H9 (cell line): ENCODE measurements around the gene CORO7. TPM values are rescaled to one million over a fixed set of nuclear protein-coding genes. Genes with fewer than 3 reads are reported as not detected.

Experiments
- DNase-seq: peaks from one replicate; pipeline ENCODE4 v3.0.0-alpha.2; 2017
- H2AFZ ChIP-seq: one replicate; pipeline ENCODE4 v1.6.1; 2013; ENCODE audit warnings: mild to moderate bottlenecking, low read length, control low read depth, moderate library complexity
- H2AK5ac ChIP-seq: 2 replicates; pipeline ENCODE4 v1.6.1; 2013; ENCODE audit warnings: low read length, control low read depth, mixed read lengths; ENCODE audit not compliant: insufficient read length
- H2BK120ac ChIP-seq: one replicate; pipeline ENCODE4 v1.6.1; 2013; ENCODE audit warnings: low read depth, mild to moderate bottlenecking, low read length, control low read depth, inconsistent platforms; ENCODE audit not compliant: poor library complexity, severe bottlenecking
- H2BK12ac ChIP-seq: 2 replicates; pipeline ENCODE4 v1.6.1; 2013; ENCODE audit warnings: low read length, control low read depth, mixed read lengths, low read depth; ENCODE audit not compliant: insufficient read length
- H2BK15ac ChIP-seq: 2 replicates; pipeline ENCODE4 v1.6.1; 2013; ENCODE audit warnings: low read depth, low read length, control low read depth
- H2BK20ac ChIP-seq: one replicate; pipeline ENCODE4 v1.6.1; 2013; ENCODE audit warnings: low read depth, mild to moderate bottlenecking, low read length, control low read depth, inconsistent platforms; ENCODE audit not compliant: poor library complexity, severe bottlenecking
- H2BK5ac ChIP-seq: 2 replicates; pipeline ENCODE4 v1.6.1; 2013; ENCODE audit warnings: low read length, control low read depth, mixed read lengths; ENCODE audit not compliant: insufficient read length
- H3K14ac ChIP-seq: 2 replicates; pipeline ENCODE4 v1.6.1; 2013; ENCODE audit warnings: low read length, control low read depth; ENCODE audit not compliant: insufficient read depth
- H3K18ac ChIP-seq: 2 replicates; pipeline ENCODE4 v1.6.1; 2013; ENCODE audit warnings: low read depth, mild to moderate bottlenecking, mixed read lengths, low read length, control low read depth; ENCODE audit not compliant: insufficient read length
- H3K23ac ChIP-seq: 2 replicates; pipeline ENCODE4 v1.6.1; 2013; ENCODE audit warnings: low read length, control low read depth, mixed read lengths, low read depth; ENCODE audit not compliant: insufficient read length
- H3K23me2 ChIP-seq: 2 replicates; pipeline ENCODE4 v1.6.1; 2013; ENCODE audit warnings: low read depth, mild to moderate bottlenecking, mixed read lengths, low read length, control low read depth; ENCODE audit not compliant: insufficient read length, poor library complexity, severe bottlenecking
- H3K27ac ChIP-seq: 2 replicates; pipeline ENCODE4 v1.5.1; 2013; ENCODE audit warnings: low read length, control low read depth, mixed read lengths, low read depth; ENCODE audit not compliant: insufficient read length
- H3K27me3 ChIP-seq: 2 replicates; pipeline ENCODE4 v1.6.1; 2013; ENCODE audit warnings: low read length, control low read depth, inconsistent platforms; ENCODE audit not compliant: insufficient read depth
- H3K4ac ChIP-seq: 2 replicates; pipeline ENCODE4 v1.6.1; 2013; ENCODE audit warnings: low read depth, mild to moderate bottlenecking, control low read depth, inconsistent platforms, low read length, moderate library complexity
- H3K4me1 ChIP-seq: 2 replicates; pipeline ENCODE4 v1.6.1; 2013; ENCODE audit warnings: low read length, control low read depth, inconsistent platforms; ENCODE audit not compliant: insufficient read depth
- H3K4me2 ChIP-seq: 2 replicates; pipeline ENCODE4 v1.6.1; 2013; ENCODE audit warnings: low read length, control low read depth, mixed read lengths; ENCODE audit not compliant: insufficient read length, insufficient read depth
- H3K56ac ChIP-seq: 2 replicates; pipeline ENCODE4 v1.6.1; 2013; ENCODE audit warnings: low read depth, mild to moderate bottlenecking, mixed read lengths, low read length, control low read depth; ENCODE audit not compliant: insufficient read length
- H3K79me1 ChIP-seq: 2 replicates; pipeline ENCODE4 v1.6.1; 2013; ENCODE audit warnings: low read depth, mild to moderate bottlenecking, moderate library complexity, low read length, control low read depth, inconsistent platforms; ENCODE audit not compliant: insufficient read depth, poor library complexity, severe bottlenecking
- H3K79me2 ChIP-seq: 2 replicates; pipeline ENCODE4 v1.6.1; 2013; ENCODE audit warnings: low read length, control low read depth, inconsistent platforms; ENCODE audit not compliant: insufficient read depth
- H3K9ac ChIP-seq: 2 replicates; pipeline ENCODE4 v1.6.1; 2013; ENCODE audit warnings: low read length, control low read depth, mixed read lengths; ENCODE audit not compliant: insufficient read length; ENCODE audit errors: extremely low read depth
- H3K9me3 ChIP-seq: one replicate; pipeline ENCODE4 v1.6.1; 2013; ENCODE audit warnings: low read depth, low read length, inconsistent platforms; ENCODE audit not compliant: control insufficient read depth
- H3T11ph ChIP-seq: one replicate; pipeline ENCODE4 v1.6.1; 2013; ENCODE audit warnings: mild to moderate bottlenecking, low read length, control low read depth, inconsistent platforms
- H4K20me1 ChIP-seq: one replicate; pipeline ENCODE4 v1.6.1; 2013; ENCODE audit not compliant: control insufficient read depth, insufficient read length, insufficient read depth
- H4K5ac ChIP-seq: 2 replicates; pipeline ENCODE4 v1.6.1; 2013; ENCODE audit warnings: low read depth, mild to moderate bottlenecking, mixed read lengths, low read length, control low read depth; ENCODE audit not compliant: insufficient read length
- H4K8ac ChIP-seq: replicated peaks from 2 replicates; pipeline ENCODE4 v1.6.1; 2013; ENCODE audit warnings: low read length, control low read depth, mixed read lengths, low read depth; ENCODE audit not compliant: insufficient read length
- H4K91ac ChIP-seq: 2 replicates; pipeline ENCODE4 v1.6.1; 2013; ENCODE audit warnings: low read depth, mild to moderate bottlenecking, moderate library complexity, mixed read lengths, low read length, control low read depth; ENCODE audit not compliant: insufficient read length
- H3K27ac Mint-ChIP-seq, 3 experiments: 2 replicates in 2 of 3; 3 replicates in 1 of 3; pipeline ENCODE4 v1.8.0; 2020 to 2021; ENCODE audit warnings: mixed read lengths in 3 of 3, mild to moderate bottlenecking in 1 of 3, moderate library complexity in 1 of 3
- H3K27me3 Mint-ChIP-seq: 2 replicates; pipeline ENCODE4 v1.8.0; 2021; ENCODE audit warnings: low read depth, mild to moderate bottlenecking, moderate library complexity, mixed read lengths
- H3K36me3 Mint-ChIP-seq, 3 experiments: 2 replicates in 2 of 3; 3 replicates in 1 of 3; pipeline ENCODE4 v1.8.0; 2020 to 2021; ENCODE audit warnings: low read depth in 3 of 3, mixed read lengths in 3 of 3; ENCODE audit not compliant: insufficient read depth in 1 of 3
- H3K4me1 Mint-ChIP-seq, 2 experiments: 2 replicates each; pipeline ENCODE4 v1.8.0; 2020; ENCODE audit warnings: mixed read lengths in 2 of 2
- H3K4me3 Mint-ChIP-seq, 2 experiments: 2 replicates in 1 of 2; 3 replicates in 1 of 2; pipeline ENCODE4 v1.8.0; 2020 to 2021; ENCODE audit warnings: mild to moderate bottlenecking in 2 of 2, mixed read lengths in 2 of 2, moderate library complexity in 1 of 2
- H3K9me3 Mint-ChIP-seq, 2 experiments: 2 replicates in 1 of 2; 3 replicates in 1 of 2; pipeline ENCODE4 v1.8.0; 2020; ENCODE audit warnings: mild to moderate bottlenecking in 2 of 2, mixed read lengths in 2 of 2, moderate library complexity in 1 of 2
- CTCF ChIP-seq: fragments of 200-600 bp; sonication (generic); conservative IDR thresholded peaks from 3 replicates; pipeline ENCODE4 v1.8.0; 2021; ENCODE audit warnings: antibody characterized with exemption, mild to moderate bottlenecking
- WGBS: extraction: QIAGEN DNeasy Blood & Tissue Kit; methylation state at CpG from one replicate; pipeline ENCODE4 v1.1.7; 2013; ENCODE audit warnings: missing lambda C conversion rate, low lambda C conversion rate, mixed read lengths; ENCODE audit not compliant: insufficient read length; ENCODE audit errors: extremely low coverage; 5-methylcytosine and 5-hydroxymethylcytosine counted together
- total RNA-seq: library from RNA; stranded (reverse); gene quantifications from 2 replicates; pipeline ENCODE4 v1.2.1, GENCODE V29; 2021

CORO7 gene
- total RNA-seq, 1 experiment from 2014 or later: 38.4 TPM

GRCh38 chr16:4345836-4346781 lies 70.3 kb downstream of the CORO7 start:
- Histone ChIP-seq H2BK12ac (no peak overlapping the region), H3K56ac (no peak overlapping the region), H2BK15ac (no peak overlapping the region), H2BK20ac (no peak overlapping the region), H2AK5ac (no peak overlapping the region), H2AFZ (no peak overlapping the region), H3K4ac (no peak overlapping the region), H3K9ac (no peak overlapping the region), H3K27ac (no peak overlapping the region), H3K23me2 (no peaks in the 10 kb centered on the region), H4K8ac (no peak overlapping the region), H2BK5ac (no peak overlapping the region), H4K20me1 (no peaks in the 10 kb centered on the region), H3K4me2 (no peak overlapping the region), H2BK120ac (no peak overlapping the region), H4K91ac (no peak overlapping the region), H3K27me3 (no peaks in the 10 kb centered on the region), H3T11ph (no peak overlapping the region), H3K9me3 (no peaks in the 10 kb centered on the region), H3K18ac (no peak overlapping the region), H4K5ac (no peak overlapping the region), H3K23ac (no peak overlapping the region), H3K4me1 (no peaks in the 10 kb centered on the region), H3K14ac (no peak overlapping the region), H3K79me2 (peaks cover 14% of the 10 kb centered on the region; the same call in 1 of the 2 replicates), H3K79me1 (peaks cover 7% of the 10 kb centered on the region)
- H3K27me3 Mint-ChIP-seq: peaks cover 4% of the 10 kb centered on the region
- no CpG with 5 or more reads among the region's 14 CpGs for WGBS
- peak overlapping the region in 1 of 3 experiments; percentile 28; a peak in 1 of 7 replicates for H3K27ac Mint-ChIP-seq
- H3K9me3 Mint-ChIP-seq: peaks cover 18% of the 10 kb centered on the region in 2 experiments
- no peak for TF ChIP-seq CTCF
- DNase-seq: no peak
- H3K4me1 Mint-ChIP-seq: no peaks in the 10 kb centered on the region
- no peak overlapping the region for H3K4me3 Mint-ChIP-seq
- H3K36me3 Mint-ChIP-seq: peaks cover 28 to 36% (median 33%) of the 10 kb centered on the region in 3 experiments
